Left lung (tissue), 10 donors: ENCODE data around the gene PRPF18. TPM values are rescaled to one million over a fixed set of nuclear protein-coding genes. Genes with fewer than 3 reads are reported as not detected.
A peak's percentile ranks its signal among the peaks of the same experiment; 100 is the strongest.

ENCODE experiments used
- ATAC-seq: fragments of 200-7000 bp; cut with Tn5 transposase; one replicate; pipeline ENCODE4 v1.9.1; 2020; ENCODE audit warnings: moderate library complexity
- DNase-seq, 4 donors: peaks; one replicate each; pipeline ENCODE4 v3.0.0-alpha.2; 2013 to 2020
- H3K27ac ChIP-seq, 2 donors: fragments of 200-600 bp; sonication (generic) in 1 of 2; one replicate each; pipeline versions ENCODE4 v1.5.0 to v1.8.0; 2020 to 2021
- H3K27me3 ChIP-seq, 2 donors: fragments of 200-600 bp; sonication (generic) in 1 of 2; one replicate each; pipeline versions ENCODE4 v1.5.0 to v1.8.0; 2020 to 2021
- H3K36me3 ChIP-seq, 2 donors: fragments of 200-600 bp; sonication (generic) in 1 of 2; one replicate each; pipeline versions ENCODE4 v1.5.0 to v1.8.0; 2020 to 2021
- H3K4me1 ChIP-seq, 2 donors: fragments of 200-600 bp; one replicate each; pipeline ENCODE4 v1.8.0; 2021
- H3K4me3 ChIP-seq, 2 donors: fragments of 200-600 bp; sonication (generic) in 1 of 2; one replicate each; pipeline versions ENCODE4 v1.5.0 to v1.8.0; 2020 to 2021; ENCODE audit warnings: mild to moderate bottlenecking in 1 of 2
- H3K9me3 ChIP-seq, 2 donors: fragments of 200-600 bp; sonication (generic) in 1 of 2; one replicate each; pipeline versions ENCODE4 v1.5.0 to v1.8.0; 2020 to 2021
- CTCF ChIP-seq, 2 donors: fragments of 200-600 bp; sonication (generic) in 1 of 2; IDR thresholded peaks; one replicate each; pipeline versions ENCODE4 v1.5.0 to v1.8.0; 2021; ENCODE audit warnings: antibody characterized with exemption in 2 of 2
- intact Hi-C, 2 donors: fragments of 100-400 bp; cut with DNase I; formaldehyde crosslinking; loops; one replicate each; pipeline versions ENCODE4 v1.11.2 to v1.14.2; 2022
- polyA plus RNA-seq, 6 donors: library from polyadenylated mRNA; unstranded; fragments of 120-200 nt; gene quantifications; one replicate each; pipeline ENCODE4 v1.2.1, GENCODE V29; 2013; ENCODE audit not compliant: insufficient read length in 6 of 6
- total RNA-seq, 2 donors: library from RNA; stranded (reverse); fragmentation: NEBNext Ultra II Directional; extraction: Animal tissue kit (Norgen Biotek cat#: 25700); gene quantifications; one replicate each; pipeline ENCODE4 v1.2.1, GENCODE V29; 2021
- donor health status: DM: no; HTN: yes; CAD: no.
- donor health status: DM: no; HTN: no; CAD: no.

Gene PRPF18
- total and polyA plus RNA-seq, 8 donors = 17.0 to 29.1 (median 26.1) TPM

GRCh38 chr10:13633689-13634088 lies 46.9 kb downstream of the PRPF18 start:
- ATAC-seq = peak; percentile 31
- H3K27ac ChIP-seq = peak overlapping the region in 1 of 2 donors; percentile 47

GRCh38 chr10:13634207-13634606 lies 47.4 kb downstream of the PRPF18 start:
- TF ChIP-seq CTCF (IDR thresholded peaks at IDR 0.05) = no peak
- no peak for DNase-seq

More at GRCh38 chr10:13633689-13634088, 46.9 kb downstream of the PRPF18 start:
- no peaks in the 10 kb centered on the region for H3K27me3 ChIP-seq
- DNase-seq = peak in 1 of 4 donors; percentile 68
- peaks cover 0 to 44% of the 10 kb centered on the region in 2 donors for H3K36me3 ChIP-seq
- H3K4me3 ChIP-seq = no peak overlapping the region
- H3K9me3 ChIP-seq = no peaks in the 10 kb centered on the region
- TF ChIP-seq CTCF (IDR thresholded peaks at IDR 0.05) = no peak
- intact Hi-C loops = no loop called here
- no peaks in the 10 kb centered on the region for H3K4me1 ChIP-seq

GRCh38 chr10:13636776-13637175 lies 50.0 kb downstream of the PRPF18 start:
- DNase-seq = no peak
- Histone ChIP-seq H3K9me3 (peaks cover 0 to 4% of the 10 kb centered on the region in 2 donors), H3K27ac (no peak overlapping the region), H3K4me1 (no peaks in the 10 kb centered on the region), H3K36me3 (peaks cover 0 to 49% of the 10 kb centered on the region in 2 donors), H3K4me3 (no peak overlapping the region), H3K27me3 (no peaks in the 10 kb centered on the region)
- no peak for TF ChIP-seq CTCF (IDR thresholded peaks at IDR 0.05)
- ATAC-seq = no peak
- intact Hi-C loops = no loop called here

More at GRCh38 chr10:13634207-13634606, 47.4 kb downstream of the PRPF18 start:
- peak; percentile 18 for ATAC-seq
- H3K4me3 ChIP-seq = no peak overlapping the region
- H3K27ac ChIP-seq = peak overlapping the region in 1 of 2 donors; percentile 47
- H3K9me3 ChIP-seq = no peaks in the 10 kb centered on the region
- peaks cover 0 to 49% of the 10 kb centered on the region in 2 donors for H3K36me3 ChIP-seq
- H3K27me3 ChIP-seq = no peaks in the 10 kb centered on the region
- no peaks in the 10 kb centered on the region for H3K4me1 ChIP-seq
- intact Hi-C loops = no loop called here

- H3K36me3 ChIP-seq = peaks cover 0 to 55% of the 10 kb centered on the region in 2 donors
- peaks cover 0 to 10% of the 10 kb centered on the region in 2 donors for H3K9me3 ChIP-seq
- no peak overlapping the region for H3K4me3 ChIP-seq
- no peaks in the 10 kb centered on the region for H3K27me3 ChIP-seq
- no peak for TF ChIP-seq CTCF (IDR thresholded peaks at IDR 0.05)
- no peak for DNase-seq
- no peaks in the 10 kb centered on the region for H3K4me1 ChIP-seq
- no peak overlapping the region for H3K27ac ChIP-seq
- no peak for ATAC-seq
- intact Hi-C loops = no loop called here
These were observed 50.6 kb downstream of the PRPF18 start for GRCh38 chr10:13637303-13637856.

- Histone ChIP-seq H3K27me3 (no peaks in the 10 kb centered on the region), H3K36me3 (peaks cover 0 to 60% of the 10 kb centered on the region in 2 donors), H3K9me3 (peaks cover 0 to 15% of the 10 kb centered on the region in 2 donors), H3K4me3 (no peak overlapping the region), H3K4me1 (no peaks in the 10 kb centered on the region), H3K27ac (no peak overlapping the region)
- intact Hi-C loops = no loop called here
- no peak for ATAC-seq
- TF ChIP-seq CTCF (IDR thresholded peaks at IDR 0.05) = no peak
- no peak for DNase-seq
These were observed 51.1 kb downstream of the PRPF18 start for GRCh38 chr10:13637894-13638293.
